IPS-20b (cell line): Measurements from ENCODE around the gene RNASEH1.

Experiments used
- H3K27ac ChIP-seq: one replicate; pipeline ENCODE4 v1.5.1; 2013; ENCODE audit warnings: low read length
- H3K27me3 ChIP-seq: 2 replicates; pipeline ENCODE4 v1.6.1; 2013; ENCODE audit warnings: mild to moderate bottlenecking, low read length, inconsistent platforms; ENCODE audit not compliant: insufficient read depth
- H3K36me3 ChIP-seq: 2 replicates; pipeline ENCODE4 v1.6.1; 2013; ENCODE audit warnings: low read depth, mild to moderate bottlenecking, inconsistent platforms, low read length, moderate library complexity; ENCODE audit not compliant: insufficient read depth
- H3K4me1 ChIP-seq: 2 replicates; pipeline ENCODE4 v1.6.1; 2013; ENCODE audit warnings: mild to moderate bottlenecking, control low read depth, inconsistent platforms, low read length, moderate library complexity; ENCODE audit not compliant: insufficient read depth
- H3K4me3 ChIP-seq: 2 replicates; pipeline ENCODE4 v1.5.1; 2013; ENCODE audit warnings: mild to moderate bottlenecking, low read length, inconsistent platforms
- H3K9ac ChIP-seq: 2 replicates; pipeline ENCODE4 v1.6.1; 2013; ENCODE audit warnings: low read depth, mild to moderate bottlenecking, inconsistent platforms, low read length, moderate library complexity
- H3K9me3 ChIP-seq: 2 replicates; pipeline ENCODE4 v1.6.1; 2013; ENCODE audit warnings: mild to moderate bottlenecking, low read depth, low read length, inconsistent platforms; ENCODE audit not compliant: insufficient read depth

Gene RNASEH1

GRCh38 chr2:3536682-3537632 lies 21.2 kb downstream of the RNASEH1 start:
- H3K27me3 ChIP-seq: no peaks in the 10 kb centered on the region
- H3K9me3 ChIP-seq: no peaks in the 10 kb centered on the region
- peaks cover 21% of the 10 kb centered on the region for H3K36me3 ChIP-seq
- H3K4me3 ChIP-seq: no peak overlapping the region; the same call in 1 of the 2 replicates
- H3K9ac ChIP-seq: no peak overlapping the region
- H3K4me1 ChIP-seq: 0 out of 2 replicates have a peak, but pooled peaks cover 5% of the 10 kb centered on the region
- no peak overlapping the region for H3K27ac ChIP-seq

GRCh38 chr2:3535794-3536681 lies 22.1 kb downstream of the RNASEH1 start:
- no peak overlapping the region for H3K27ac ChIP-seq
- peaks cover 14% of the 10 kb centered on the region; the same call in 1 of the 2 replicates for H3K36me3 ChIP-seq
- no peaks in the 10 kb centered on the region for H3K9me3 ChIP-seq
- H3K4me3 ChIP-seq: no peak overlapping the region; the same call in 1 of the 2 replicates
- no peaks in the 10 kb centered on the region for H3K27me3 ChIP-seq
- H3K4me1 ChIP-seq: 0 out of 2 replicates have a peak, but pooled peaks cover 5% of the 10 kb centered on the region
- no peak overlapping the region for H3K9ac ChIP-seq

GRCh38 chr2:3535467-3535793 lies 22.7 kb downstream of the RNASEH1 start:
- no peak overlapping the region for H3K27ac ChIP-seq
- no peaks in the 10 kb centered on the region for H3K27me3 ChIP-seq
- H3K4me1 ChIP-seq: 0 out of 2 replicates have a peak, but pooled peaks cover 5% of the 10 kb centered on the region
- no peak overlapping the region for H3K4me3 ChIP-seq
- H3K9ac ChIP-seq: no peak overlapping the region
- no peaks in the 10 kb centered on the region for H3K9me3 ChIP-seq
- H3K36me3 ChIP-seq: peaks cover 9% of the 10 kb centered on the region; the same call in 1 of the 2 replicates

GRCh38 chr2:3534251-3534814 lies 23.8 kb downstream of the RNASEH1 start:
- H3K27ac ChIP-seq: no peak overlapping the region
- H3K36me3 ChIP-seq: peaks cover under 1% of the 10 kb centered on the region; the same call in 1 of the 2 replicates
- 0 out of 2 replicates have a peak, but pooled peaks cover 5% of the 10 kb centered on the region for H3K4me1 ChIP-seq
- H3K27me3 ChIP-seq: no peaks in the 10 kb centered on the region
- no peak overlapping the region for H3K4me3 ChIP-seq
- H3K9me3 ChIP-seq: no peaks in the 10 kb centered on the region
- H3K9ac ChIP-seq: no peak overlapping the region

- Histone ChIP-seq H3K9me3 (no peaks in the 10 kb centered on the region), H3K36me3 (no peaks in the 10 kb centered on the region), H3K4me1 (0 out of 2 replicates have a peak, but pooled peaks cover 5% of the 10 kb centered on the region), H3K9ac (no peak overlapping the region), H3K27ac (no peak overlapping the region), H3K27me3 (no peaks in the 10 kb centered on the region), H3K4me3 (no peak overlapping the region)
Observed at GRCh38 chr2:3533836-3534235, 24.3 kb downstream of the RNASEH1 start.

- Histone ChIP-seq H3K9me3 (no peaks in the 10 kb centered on the region), H3K36me3 (no peaks in the 10 kb centered on the region), H3K4me1 (0 out of 2 replicates have a peak, but pooled peaks cover 5% of the 10 kb centered on the region), H3K4me3 (no peak overlapping the region), H3K9ac (no peak overlapping the region), H3K27me3 (no peaks in the 10 kb centered on the region), H3K27ac (no peak overlapping the region)
Observed at GRCh38 chr2:3532941-3533340, 25.2 kb downstream of the RNASEH1 start.

- no peaks in the 10 kb centered on the region for H3K9me3 ChIP-seq
- no peak overlapping the region for H3K9ac ChIP-seq
- H3K4me3 ChIP-seq: no peak overlapping the region
- H3K27ac ChIP-seq: no peak overlapping the region
- no peaks in the 10 kb centered on the region for H3K27me3 ChIP-seq
- H3K36me3 ChIP-seq: no peaks in the 10 kb centered on the region
- H3K4me1 ChIP-seq: 0 out of 2 replicates have a peak, but pooled peaks cover 5% of the 10 kb centered on the region
Observed at GRCh38 chr2:3529316-3530025, 28.7 kb downstream of the RNASEH1 start.

- no peaks in the 10 kb centered on the region for H3K36me3 ChIP-seq
- H3K4me1 ChIP-seq: no peaks in the 10 kb centered on the region
- no peaks in the 10 kb centered on the region for H3K9me3 ChIP-seq
- no peak overlapping the region for H3K9ac ChIP-seq
- H3K27me3 ChIP-seq: no peaks in the 10 kb centered on the region
- H3K4me3 ChIP-seq: no peak overlapping the region
- no peak overlapping the region for H3K27ac ChIP-seq
Observed at GRCh38 chr2:3527886-3528785, 30.0 kb downstream of the RNASEH1 start.

- no peaks in the 10 kb centered on the region for H3K27me3 ChIP-seq
- H3K4me3 ChIP-seq: no peak overlapping the region
- no peak overlapping the region for H3K27ac ChIP-seq
- no peaks in the 10 kb centered on the region for H3K36me3 ChIP-seq
- H3K9me3 ChIP-seq: no peaks in the 10 kb centered on the region
- no peak overlapping the region for H3K9ac ChIP-seq
- H3K4me1 ChIP-seq: no peaks in the 10 kb centered on the region
Observed at GRCh38 chr2:3526871-3527270, 31.3 kb downstream of the RNASEH1 start.

GRCh38 chr2:3523551-3524041 lies 34.5 kb downstream of the RNASEH1 start:
- H3K27me3 ChIP-seq: peaks cover 13% of the 10 kb centered on the region; the same call in 1 of the 2 replicates
- H3K4me1 ChIP-seq: peaks cover 3% of the 10 kb centered on the region; the same call in 1 of the 2 replicates
- H3K27ac ChIP-seq: no peak overlapping the region
- H3K9me3 ChIP-seq: no peaks in the 10 kb centered on the region
- H3K36me3 ChIP-seq: no peaks in the 10 kb centered on the region
- H3K9ac ChIP-seq: no peak overlapping the region
- no peak overlapping the region for H3K4me3 ChIP-seq
